ENCODE data around the gene PRDM16.

GRCh38 chr1:3349968-3350299, 280.9 kb downstream of the PRDM16 start:
- TF ChIP-seq YY1 (IDR thresholded peaks at IDR 0.05; ENCODE audit: insufficient read depth, insufficient read length) = no peak
- no peak for TF ChIP-seq SUZ12 (IDR thresholded peaks at IDR 0.05; ENCODE audit: extremely low read depth, insufficient read depth, insufficient read length)
